ENCODE results near the gene ADGRB3.
"Not testable (repeated sequence)": the region's sequence is repeated elsewhere in the genome, so short reads cannot be mapped to it uniquely, and the experiment has no call there.

Gene ADGRB3

GRCh38 chr6:69038841-69039240 is 403.8 kb downstream of the ADGRB3 start:
- no peak for DNase-seq (ENCODE audit: low spot score)

DNA sequence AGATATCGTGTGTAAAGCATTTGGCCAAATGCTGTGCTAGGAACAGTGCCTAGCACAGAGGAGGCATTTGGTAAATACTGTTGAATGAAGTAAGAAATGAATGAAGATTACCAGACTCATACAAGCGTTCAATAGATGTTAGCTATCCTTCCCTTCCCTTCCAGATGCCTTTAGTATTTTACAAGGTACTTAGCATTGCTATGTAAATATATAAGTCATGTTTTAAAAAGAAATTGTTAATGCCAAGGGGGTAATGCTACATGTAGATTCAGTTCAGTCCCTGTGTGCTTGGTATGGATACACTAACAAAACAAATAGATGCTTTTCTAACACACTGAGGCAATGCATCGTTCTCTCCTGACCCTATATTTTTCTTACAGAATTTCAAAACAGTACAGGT is 407.2 kb downstream of the ADGRB3 start:
- no peak for DNase-seq (ENCODE audit: low spot score)

DNA sequence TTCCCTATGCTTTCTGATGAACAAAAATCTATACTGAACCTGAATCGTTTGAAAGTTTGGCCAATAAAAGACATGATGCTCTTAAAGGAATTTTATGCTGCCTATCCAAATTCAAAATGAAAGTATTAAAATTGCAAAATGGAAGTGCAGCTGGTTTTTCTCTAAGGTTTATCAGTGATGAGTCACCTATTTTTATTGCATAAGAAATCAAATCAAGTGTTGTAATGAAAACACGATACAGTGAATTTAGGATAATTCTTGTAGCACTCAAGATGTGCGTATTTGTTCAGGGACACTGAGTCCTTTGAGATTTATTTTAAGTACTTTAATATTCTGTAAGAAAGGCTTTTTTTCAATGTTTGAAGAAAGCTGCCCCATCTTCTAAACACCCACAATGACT is 409.5 kb downstream of the ADGRB3 start:
- no peak for DNase-seq (ENCODE audit: low spot score)

- DNase-seq (ENCODE audit: low spot score), result no peak
These were observed 424.3 kb downstream of the ADGRB3 start for GRCh38 chr6:69059413-69059812.

- DNase-seq (ENCODE audit: low spot score), result no peak
These were observed 426.0 kb downstream of the ADGRB3 start for GRCh38 chr6:69061066-69061465.

DNA sequence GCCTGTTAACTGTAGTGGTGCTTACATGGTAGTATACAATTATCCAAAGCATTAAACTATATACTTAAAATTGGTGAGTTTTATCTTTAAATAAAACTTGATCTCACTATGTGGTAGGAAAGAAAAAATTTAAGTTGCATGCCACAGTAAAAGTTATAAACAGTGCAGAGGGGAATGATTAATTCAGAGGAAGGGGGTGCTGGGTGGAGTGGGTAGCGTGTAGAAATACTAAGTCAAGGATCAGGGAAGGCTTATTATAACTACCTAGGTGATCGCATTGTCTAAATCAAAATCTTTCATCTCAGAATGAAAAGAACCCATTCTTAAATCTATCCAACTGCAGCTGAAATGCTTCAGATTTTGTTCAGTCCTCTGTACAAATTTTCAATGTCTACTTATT is 428.3 kb downstream of the ADGRB3 start:
- no peak for DNase-seq (ENCODE audit: low spot score)

DNA sequence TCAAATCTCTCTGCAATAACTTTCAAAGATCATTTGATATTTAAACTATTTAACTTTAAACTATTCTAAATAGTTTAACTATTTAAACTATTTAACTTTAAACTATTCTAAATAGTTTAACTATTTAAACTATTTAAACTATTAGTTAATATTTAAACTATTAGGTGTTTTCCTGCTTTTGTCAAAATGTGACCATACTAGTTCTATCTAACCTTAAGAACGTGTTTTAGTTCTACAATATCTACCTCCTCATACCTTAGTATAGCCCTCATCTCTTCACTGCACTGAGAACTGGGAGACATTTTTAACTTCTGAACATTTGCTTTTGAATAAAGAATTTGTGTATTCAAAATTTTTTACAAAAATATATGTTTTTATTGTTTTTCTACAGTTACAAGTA is 429.1 kb downstream of the ADGRB3 start:
- DNase-seq (ENCODE audit: low spot score), result no peak

GRCh38 chr6:69069881-69070280 is 434.8 kb downstream of the ADGRB3 start:
- DNase-seq (ENCODE audit: low spot score), result no peak

DNA sequence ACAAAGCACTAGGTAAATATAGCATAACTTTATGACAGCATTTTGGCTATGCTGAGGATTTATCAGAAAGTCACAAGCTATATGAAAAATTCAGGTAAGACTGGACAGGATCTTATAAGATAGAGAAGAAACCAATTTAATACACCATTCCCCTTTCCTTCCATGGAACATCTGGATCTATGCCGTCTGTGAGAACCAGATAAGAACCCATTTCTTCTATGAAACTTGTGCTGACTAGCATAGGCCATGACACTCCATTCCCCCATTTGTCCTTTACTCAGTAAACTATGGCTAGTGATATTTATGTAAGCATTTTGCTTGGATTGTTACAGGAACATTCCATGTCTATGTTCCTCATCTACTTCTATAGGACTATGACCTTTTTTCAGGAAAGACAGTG is 437.7 kb downstream of the ADGRB3 start:
- no peak for DNase-seq (ENCODE audit: low spot score)

GRCh38 chr6:69084746-69085335 is 449.8 kb downstream of the ADGRB3 start:
- DNase-seq (ENCODE audit: low spot score), result no peak

GRCh38 chr6:69086689-69087088 is 451.6 kb downstream of the ADGRB3 start:
- no peak for DNase-seq (ENCODE audit: low spot score)

DNA sequence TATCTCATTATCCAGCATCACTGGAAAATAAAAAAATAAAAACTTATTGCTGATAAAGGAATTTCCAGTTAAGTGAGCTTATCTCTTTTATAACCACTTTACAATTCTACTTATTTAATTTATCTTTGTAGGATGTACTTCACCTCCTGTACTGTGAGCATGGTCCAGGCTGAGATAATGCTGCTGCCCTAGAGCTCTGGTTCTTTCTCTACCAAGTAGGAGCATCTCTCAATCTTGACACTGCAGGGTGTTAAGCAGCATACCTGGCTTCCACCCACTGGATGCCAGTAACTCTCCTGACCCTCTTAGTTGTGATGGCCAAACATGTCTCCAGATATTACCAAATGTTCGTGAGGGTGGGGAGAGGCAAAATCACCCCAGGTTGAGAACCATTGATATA is 454.5 kb downstream of the ADGRB3 start:
- DNase-seq (ENCODE audit: low spot score), result no peak

- no peak for DNase-seq (ENCODE audit: low spot score)
These were observed 455.1 kb downstream of the ADGRB3 start for GRCh38 chr6:69090132-69090531.

- DNase-seq (ENCODE audit: low spot score), result no peak
These were observed 461.6 kb downstream of the ADGRB3 start for GRCh38 chr6:69096681-69097080.

DNA sequence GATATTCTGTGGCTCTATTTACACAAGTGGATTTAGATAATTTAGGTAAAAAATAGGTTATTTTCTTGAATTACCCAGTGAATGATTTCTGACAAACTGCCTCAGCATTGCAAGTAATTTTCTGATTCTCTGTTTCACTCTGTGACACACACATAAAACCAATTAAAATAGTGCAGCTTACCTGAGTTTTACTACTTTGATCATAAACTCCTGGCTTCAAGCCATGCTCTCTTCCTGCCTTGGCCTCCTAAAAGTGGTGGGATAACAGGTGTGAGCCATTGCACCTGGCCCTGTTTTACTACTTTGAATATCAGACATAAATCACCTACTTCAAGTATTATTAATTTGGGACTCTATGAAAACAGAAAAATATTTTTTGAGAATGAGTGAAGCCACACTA is 462.9 kb downstream of the ADGRB3 start:
- DNase-seq (ENCODE audit: low spot score), result no peak

GRCh38 chr6:69098910-69099309 is 463.8 kb downstream of the ADGRB3 start:
- DNase-seq (ENCODE audit: low spot score), result no peak

- no peak for DNase-seq (ENCODE audit: low spot score)
These were observed 465.7 kb downstream of the ADGRB3 start for GRCh38 chr6:69100772-69101171.

DNA sequence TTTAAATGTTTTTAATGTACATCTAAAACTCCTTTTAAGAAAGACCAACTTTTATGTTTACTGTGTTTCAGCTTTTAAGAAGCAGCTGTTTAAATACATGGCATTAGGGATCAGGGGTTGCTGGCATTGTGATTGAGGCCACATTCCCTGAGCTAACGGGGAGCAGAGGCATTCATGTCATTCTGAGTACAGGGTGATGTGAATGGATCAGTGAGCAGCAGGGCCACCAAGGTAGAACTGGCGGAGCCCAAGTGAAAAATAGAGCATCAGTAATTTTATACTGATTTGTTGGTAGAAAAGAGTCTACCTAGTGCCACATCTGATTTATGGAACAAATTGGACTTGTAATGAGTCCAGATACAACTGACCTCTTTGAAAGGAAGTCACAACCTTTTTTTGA is 467.3 kb downstream of the ADGRB3 start:
- DNase-seq (ENCODE audit: low spot score), result no peak

DNA sequence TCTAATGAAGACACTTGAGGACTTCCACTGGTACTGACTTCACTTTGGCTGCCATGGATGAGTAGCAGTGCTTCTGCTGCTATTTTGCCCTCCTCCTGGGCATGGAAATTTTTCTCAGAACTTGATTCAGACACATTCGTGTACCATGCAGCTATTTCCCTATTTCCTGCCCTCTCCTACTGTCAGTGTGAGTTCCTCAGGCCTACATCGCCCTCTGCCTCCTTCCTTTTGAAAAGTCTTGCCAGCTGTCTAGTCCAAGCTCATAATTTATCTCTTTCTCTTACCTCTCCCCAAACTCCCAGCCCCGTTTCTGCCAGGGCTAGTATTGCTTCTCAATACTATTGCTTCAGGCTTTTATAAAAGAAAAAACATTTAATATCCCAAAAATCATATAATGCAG is 470.2 kb downstream of the ADGRB3 start:
- DNase-seq (ENCODE audit: low spot score), result no peak

GRCh38 chr6:69106511-69106910 is 471.4 kb downstream of the ADGRB3 start:
- DNase-seq (ENCODE audit: low spot score), result no peak

DNA sequence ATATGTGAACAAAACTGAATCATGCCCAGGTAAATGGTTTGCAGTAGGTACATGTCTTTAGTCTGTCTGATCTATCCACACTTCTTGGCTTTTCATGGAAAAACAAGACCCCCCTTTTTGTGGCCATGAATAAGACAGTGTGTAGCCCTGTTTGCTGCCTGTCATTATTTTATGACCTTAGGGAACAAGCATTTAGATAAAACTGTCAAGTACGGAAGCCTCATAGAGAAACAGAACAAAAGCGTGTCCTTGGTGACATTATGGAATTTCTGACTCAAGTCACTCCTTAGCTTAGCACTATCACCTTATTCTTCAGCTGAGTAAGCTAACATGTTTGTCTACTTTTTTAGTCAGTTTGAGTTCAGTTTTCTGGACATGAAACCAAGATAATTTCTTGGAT is 476.2 kb downstream of the ADGRB3 start:
- no peak for DNase-seq (ENCODE audit: low spot score)

DNA sequence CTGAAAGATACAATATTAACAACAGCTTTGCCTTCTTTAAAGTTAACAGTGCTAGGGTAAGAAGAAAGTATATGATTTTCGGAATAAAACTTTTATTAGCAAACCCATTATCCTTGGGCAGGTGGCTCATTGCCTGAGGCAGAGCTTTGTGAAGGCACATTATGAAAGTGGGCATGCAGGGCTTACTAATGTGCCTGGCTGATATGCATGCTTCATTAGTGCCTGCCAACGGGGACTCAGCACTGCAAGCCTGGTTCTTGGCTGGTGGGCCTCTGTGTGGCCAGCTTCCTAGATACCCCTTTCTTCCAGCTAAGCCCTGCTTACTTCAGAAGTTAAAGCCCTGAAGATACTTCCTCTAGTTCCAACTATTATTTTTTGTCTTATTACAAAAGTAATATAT is 481.6 kb downstream of the ADGRB3 start:
- no peak for DNase-seq (ENCODE audit: low spot score)

DNA sequence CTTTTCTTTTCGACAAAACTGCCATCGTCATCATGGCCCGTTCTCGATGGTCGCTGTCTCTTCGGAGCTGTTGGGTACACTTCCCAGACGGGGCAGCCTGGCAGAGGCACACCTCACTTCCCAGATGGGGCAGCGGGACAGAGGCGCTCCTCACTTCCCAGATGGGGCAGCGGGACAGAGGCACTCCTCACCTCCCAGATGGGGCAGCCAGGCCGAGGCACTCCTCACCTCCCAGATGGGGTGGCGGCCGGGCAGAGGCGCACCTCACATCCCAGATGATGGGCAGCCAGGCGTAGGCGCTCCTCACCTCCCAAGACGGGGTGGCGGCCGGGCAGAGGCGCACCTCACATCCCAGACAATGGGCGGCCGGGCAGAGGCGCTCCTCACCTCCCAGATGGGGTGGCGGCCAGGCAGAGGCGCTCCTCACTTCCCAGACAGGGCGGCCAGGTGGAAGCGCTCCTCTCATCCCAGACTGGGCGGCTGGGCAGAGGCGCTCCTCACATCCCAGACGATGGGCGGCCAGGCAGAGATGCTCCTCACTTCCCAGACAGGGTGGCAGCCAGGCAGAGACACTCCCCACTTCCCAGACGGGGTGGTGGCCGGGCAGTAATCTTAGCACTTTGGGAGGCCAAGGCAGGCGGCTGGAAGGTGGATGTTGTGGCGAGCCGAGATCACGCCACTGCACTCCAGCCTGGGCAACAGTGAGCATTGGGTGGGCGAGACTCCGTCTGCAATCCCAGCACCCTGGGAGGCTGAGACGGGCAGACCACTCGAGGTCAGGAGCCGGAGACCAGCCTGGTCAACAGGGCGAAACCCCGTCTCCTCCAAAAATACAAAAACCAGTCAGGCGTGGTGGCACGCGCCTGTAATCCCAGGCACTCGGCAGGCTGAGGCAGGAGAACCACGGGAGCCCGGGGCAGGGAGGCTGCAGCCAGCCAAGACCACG is 486.7 kb downstream of the ADGRB3 start:
- DNase-seq (ENCODE audit: low spot score), result not testable (repeated sequence)

DNA sequence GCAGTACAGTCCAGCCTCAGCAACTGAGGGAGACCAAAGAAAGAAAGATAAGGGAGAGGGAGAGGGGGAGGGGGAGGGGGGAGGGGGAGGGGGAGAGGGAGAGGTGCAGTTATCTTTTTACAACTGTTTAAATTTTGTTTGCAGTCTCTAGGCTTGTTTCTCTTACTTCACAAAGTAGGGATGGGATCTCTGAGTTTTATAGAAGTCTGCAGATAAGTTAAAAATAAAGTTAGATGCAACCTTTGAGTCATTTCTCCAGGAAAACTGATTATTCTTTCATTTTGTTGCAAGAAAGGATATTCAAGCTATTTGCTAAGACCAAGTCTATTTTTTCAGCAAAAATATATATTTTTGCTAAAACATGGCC is 487.3 kb downstream of the ADGRB3 start:
- DNase-seq (ENCODE audit: low spot score), result no peak
